NB4 (cell line): ENCODE results near the gene OPTN.
A peak's percentile ranks its signal among the peaks of the same experiment; 100 is the strongest.
"Not testable (repeated sequence)": the region's sequence is repeated elsewhere in the genome, so short reads cannot be mapped to it uniquely, and the experiment has no call there.

Source experiments
- DNase-seq: peaks from one replicate; pipeline ENCODE4 v3.0.0; 2010; ENCODE audit warnings: low read depth
- H3K4me3 ChIP-seq: one replicate; pipeline ENCODE4 v1.5.1; 2011; ENCODE audit warnings: mild to moderate bottlenecking, low read depth, low read length, moderate library complexity
- MYC ChIP-seq: IDR thresholded peaks from 2 replicates; pipeline ENCODE4 v1.6.1; 2011; ENCODE audit warnings: low read depth, low read length
- POLR2A ChIP-seq: IDR thresholded peaks from 2 replicates; pipeline ENCODE4 v1.6.1; 2011; ENCODE audit warnings: mild to moderate bottlenecking; ENCODE audit not compliant: insufficient read length; ENCODE audit errors: extremely low read depth
- TF ChIP-seq, protein P1 (sequence below): IDR thresholded peaks from 2 replicates; pipeline ENCODE4 v1.6.1; 2011; ENCODE audit warnings: low read depth, low read length
- TF ChIP-seq, protein P2 (sequence below): IDR thresholded peaks from one replicate; pipeline ENCODE4 v1.5.1; 2012; ENCODE audit warnings: low read depth, low read length

The OPTN gene

DNA sequence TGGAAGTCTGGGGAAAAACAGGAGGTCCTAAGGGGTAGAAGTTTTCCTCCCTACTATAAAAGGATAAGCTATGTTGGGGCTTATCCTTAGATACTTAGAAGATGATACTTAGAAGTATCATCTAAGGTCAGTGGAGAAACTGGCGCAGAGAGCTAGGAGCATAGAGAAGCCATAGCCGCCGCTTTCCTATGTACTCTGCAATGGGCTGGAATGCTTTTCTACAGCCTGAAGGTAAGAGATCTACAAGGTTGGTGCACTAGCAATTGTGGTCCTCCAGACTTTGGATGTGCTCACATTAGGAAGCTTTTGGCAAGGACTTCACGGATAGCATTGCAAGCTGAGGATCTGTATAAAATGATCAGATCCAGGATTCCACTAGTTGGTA is 12.4 kb upstream of the OPTN start:
- no peak overlapping the region for H3K4me3 ChIP-seq
- TF ChIP-seq, protein P1, sequence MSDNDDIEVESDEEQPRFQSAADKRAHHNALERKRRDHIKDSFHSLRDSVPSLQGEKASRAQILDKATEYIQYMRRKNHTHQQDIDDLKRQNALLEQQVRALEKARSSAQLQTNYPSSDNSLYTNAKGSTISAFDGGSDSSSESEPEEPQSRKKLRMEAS: no peak
- TF ChIP-seq, protein P2, sequence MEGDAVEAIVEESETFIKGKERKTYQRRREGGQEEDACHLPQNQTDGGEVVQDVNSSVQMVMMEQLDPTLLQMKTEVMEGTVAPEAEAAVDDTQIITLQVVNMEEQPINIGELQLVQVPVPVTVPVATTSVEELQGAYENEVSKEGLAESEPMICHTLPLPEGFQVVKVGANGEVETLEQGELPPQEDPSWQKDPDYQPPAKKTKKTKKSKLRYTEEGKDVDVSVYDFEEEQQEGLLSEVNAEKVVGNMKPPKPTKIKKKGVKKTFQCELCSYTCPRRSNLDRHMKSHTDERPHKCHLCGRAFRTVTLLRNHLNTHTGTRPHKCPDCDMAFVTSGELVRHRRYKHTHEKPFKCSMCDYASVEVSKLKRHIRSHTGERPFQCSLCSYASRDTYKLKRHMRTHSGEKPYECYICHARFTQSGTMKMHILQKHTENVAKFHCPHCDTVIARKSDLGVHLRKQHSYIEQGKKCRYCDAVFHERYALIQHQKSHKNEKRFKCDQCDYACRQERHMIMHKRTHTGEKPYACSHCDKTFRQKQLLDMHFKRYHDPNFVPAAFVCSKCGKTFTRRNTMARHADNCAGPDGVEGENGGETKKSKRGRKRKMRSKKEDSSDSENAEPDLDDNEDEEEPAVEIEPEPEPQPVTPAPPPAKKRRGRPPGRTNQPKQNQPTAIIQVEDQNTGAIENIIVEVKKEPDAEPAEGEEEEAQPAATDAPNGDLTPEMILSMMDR: no peak
- TF ChIP-seq POLR2A (no peak), MYC (no peak)
- DNase-seq: no peak

- DNase-seq: peak; percentile 38
- TF ChIP-seq POLR2A: no peak
- H3K4me3 ChIP-seq: no peak overlapping the region
Observed at GRCh38 chr10:13087986-13088618, 11.9 kb upstream of the OPTN start.

DNA sequence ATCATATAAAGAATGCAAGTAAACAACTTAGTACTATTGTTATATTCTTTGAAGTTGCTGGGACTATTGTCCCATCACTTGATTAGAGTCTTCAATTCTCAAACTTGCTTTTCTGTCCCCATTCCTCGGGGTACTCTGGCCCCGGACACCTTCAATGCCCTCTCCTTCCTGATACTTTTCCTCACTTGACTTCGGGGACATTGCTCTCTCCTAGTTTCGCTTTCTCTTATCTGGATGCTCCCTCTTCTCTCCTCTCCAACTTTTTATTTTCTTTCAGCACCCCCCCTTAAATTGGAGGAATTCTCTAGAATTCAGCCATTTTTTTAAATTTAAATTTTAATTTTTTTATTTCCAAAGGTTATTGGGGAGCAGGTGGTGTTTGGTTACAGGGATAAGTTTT is 10.6 kb upstream of the OPTN start:
- DNase-seq: no peak
- TF ChIP-seq, protein P2: no peak
- no peak for TF ChIP-seq MYC
- TF ChIP-seq, protein P1: no peak
- TF ChIP-seq POLR2A: no peak
- H3K4me3 ChIP-seq: no peak overlapping the region

DNA sequence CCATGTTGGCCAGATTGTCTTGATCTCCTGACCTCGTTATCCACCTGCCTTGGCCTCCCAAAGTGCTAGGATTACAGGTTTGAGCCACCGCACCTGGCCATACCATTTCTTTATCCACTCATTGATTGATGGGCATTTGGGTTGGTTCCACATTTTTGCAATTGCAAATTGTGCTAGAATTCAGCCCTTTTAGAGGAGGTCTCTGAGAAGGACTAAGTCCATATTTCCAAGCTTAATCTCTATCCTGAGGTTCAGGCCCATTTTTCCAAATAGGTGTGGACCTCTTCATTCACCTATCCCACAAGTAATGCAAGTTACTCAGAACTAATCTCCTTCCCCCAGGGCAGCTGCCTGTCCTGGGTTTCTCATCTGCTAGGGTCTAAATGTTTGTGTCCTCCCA is 9.7 kb upstream of the OPTN start:
- TF ChIP-seq, protein P2: no peak
- TF ChIP-seq MYC (no peak), POLR2A (no peak)
- TF ChIP-seq, protein P1: no peak

DNA sequence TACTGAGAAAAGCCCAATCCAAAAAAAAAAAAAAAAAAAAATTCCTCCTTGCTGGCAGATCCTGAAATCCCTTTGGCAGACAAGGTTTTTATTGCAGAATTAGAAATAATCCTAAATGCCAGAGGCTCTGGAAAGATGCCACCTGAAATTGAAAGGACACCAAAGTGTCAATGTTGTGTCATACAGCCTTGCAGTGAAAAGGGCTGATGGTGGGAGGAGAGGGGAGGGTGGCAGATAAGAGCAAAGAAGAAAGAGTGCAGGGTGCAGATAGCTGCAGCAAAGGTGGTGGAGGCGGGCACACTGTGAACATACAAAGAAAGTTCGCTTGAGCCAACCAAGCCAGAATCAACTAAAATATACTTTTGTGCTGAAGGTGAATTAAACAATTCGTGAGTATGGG is 8.2 kb upstream of the OPTN start:
- DNase-seq: no peak
- H3K4me3 ChIP-seq: no peak overlapping the region
- TF ChIP-seq POLR2A (no peak), MYC (no peak)
- TF ChIP-seq, protein P2: no peak
- TF ChIP-seq, protein P1: no peak

More for the DNA sequence above, 9.7 kb upstream of the OPTN start:
- H3K4me3 ChIP-seq: no peak overlapping the region
- DNase-seq: no peak

DNA sequence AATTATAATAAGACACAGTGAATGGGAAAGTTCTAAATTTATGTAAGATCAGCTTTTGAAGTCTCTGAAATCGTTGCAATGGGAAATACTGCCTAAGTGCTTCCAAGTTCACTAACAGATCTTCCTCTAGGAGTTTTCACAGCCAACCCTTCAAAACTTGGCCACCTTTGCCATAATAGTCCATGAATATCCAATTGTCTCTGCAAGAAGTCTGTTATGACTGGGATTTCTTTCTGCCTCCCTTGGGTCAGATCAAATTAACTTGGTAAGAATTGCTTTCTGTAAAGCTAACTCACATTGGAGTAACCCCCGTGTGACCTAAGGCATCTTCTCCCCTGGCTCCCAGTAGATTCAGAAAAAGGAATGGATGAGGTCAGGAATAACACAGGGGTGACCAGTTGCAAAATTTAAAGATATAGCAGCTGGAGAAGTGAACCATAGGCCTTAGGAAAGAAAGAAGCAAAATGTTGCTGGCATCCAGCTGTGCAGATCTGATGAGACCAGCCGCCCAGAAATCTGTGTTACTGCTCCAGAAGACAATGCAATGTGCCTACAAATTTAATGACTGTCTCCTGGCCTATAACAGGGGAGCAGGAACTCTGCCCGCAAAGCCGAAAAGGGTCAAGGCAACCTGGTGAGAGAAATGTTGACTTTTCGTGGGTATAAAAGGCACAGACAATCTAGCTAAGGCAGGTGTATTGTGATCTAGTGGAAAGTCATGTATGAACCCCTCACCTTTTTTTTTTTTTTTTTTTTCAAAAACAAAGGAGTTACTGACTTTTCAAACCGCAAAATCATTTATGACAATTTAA is 7.5 kb upstream of the OPTN start:
- no peak for DNase-seq
- no peak overlapping the region for H3K4me3 ChIP-seq
- TF ChIP-seq, protein P2: no peak
- no peak for TF ChIP-seq POLR2A
- TF ChIP-seq, protein P1: no peak
- no peak for TF ChIP-seq MYC

DNA sequence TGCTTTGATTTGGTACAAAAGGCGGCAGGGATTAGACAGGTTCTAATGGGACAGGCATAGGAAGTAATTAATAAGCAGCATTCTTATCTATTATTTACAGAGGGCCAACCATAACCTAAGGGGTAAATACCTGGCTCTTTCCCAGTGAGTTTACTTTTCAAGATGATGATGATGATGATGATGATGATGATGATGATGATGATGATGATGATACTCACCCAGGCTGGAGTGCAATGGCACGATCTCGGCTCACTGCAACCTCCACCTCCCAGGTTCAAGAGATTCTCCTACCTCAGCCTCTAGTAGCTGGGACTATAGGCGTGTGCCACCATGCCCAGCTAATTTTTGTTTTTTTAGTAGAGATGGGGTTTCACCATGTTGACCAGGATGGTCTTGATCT is 5.9 kb upstream of the OPTN start:
- DNase-seq, H3K4me3 ChIP-seq: not testable (repeated sequence)
